Retinal pigment epithelial cell (primary cell): ENCODE results near the gene ADAR.

Experiments used
- DNase-seq: peaks from one replicate; pipeline ENCODE4 v3.0.0-alpha.2; 2010; ENCODE audit warnings: low read depth
- H3K4me3 ChIP-seq: 2 replicates; pipeline ENCODE4 v1.5.1; 2011; ENCODE audit warnings: mild to moderate bottlenecking, low read length, control low read depth, moderate library complexity
- TF ChIP-seq, protein P1 (sequence below): conservative IDR thresholded peaks from 2 replicates; pipeline ENCODE4 v1.5.1; 2011; ENCODE audit warnings: low read depth, low read length, control low read depth, inconsistent platforms

Gene ADAR

GRCh38 chr1:154591206-154591605 is 16.8 kb downstream of the ADAR start:
- TF ChIP-seq, protein P1, sequence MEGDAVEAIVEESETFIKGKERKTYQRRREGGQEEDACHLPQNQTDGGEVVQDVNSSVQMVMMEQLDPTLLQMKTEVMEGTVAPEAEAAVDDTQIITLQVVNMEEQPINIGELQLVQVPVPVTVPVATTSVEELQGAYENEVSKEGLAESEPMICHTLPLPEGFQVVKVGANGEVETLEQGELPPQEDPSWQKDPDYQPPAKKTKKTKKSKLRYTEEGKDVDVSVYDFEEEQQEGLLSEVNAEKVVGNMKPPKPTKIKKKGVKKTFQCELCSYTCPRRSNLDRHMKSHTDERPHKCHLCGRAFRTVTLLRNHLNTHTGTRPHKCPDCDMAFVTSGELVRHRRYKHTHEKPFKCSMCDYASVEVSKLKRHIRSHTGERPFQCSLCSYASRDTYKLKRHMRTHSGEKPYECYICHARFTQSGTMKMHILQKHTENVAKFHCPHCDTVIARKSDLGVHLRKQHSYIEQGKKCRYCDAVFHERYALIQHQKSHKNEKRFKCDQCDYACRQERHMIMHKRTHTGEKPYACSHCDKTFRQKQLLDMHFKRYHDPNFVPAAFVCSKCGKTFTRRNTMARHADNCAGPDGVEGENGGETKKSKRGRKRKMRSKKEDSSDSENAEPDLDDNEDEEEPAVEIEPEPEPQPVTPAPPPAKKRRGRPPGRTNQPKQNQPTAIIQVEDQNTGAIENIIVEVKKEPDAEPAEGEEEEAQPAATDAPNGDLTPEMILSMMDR, result no peak
- H3K4me3 ChIP-seq, result no peak overlapping the region
- no peak for DNase-seq

- TF ChIP-seq, protein P1, result no peak
- no peak for DNase-seq
Measured at GRCh38 chr1:154590756-154591155, 17.2 kb downstream of the ADAR start.

DNA sequence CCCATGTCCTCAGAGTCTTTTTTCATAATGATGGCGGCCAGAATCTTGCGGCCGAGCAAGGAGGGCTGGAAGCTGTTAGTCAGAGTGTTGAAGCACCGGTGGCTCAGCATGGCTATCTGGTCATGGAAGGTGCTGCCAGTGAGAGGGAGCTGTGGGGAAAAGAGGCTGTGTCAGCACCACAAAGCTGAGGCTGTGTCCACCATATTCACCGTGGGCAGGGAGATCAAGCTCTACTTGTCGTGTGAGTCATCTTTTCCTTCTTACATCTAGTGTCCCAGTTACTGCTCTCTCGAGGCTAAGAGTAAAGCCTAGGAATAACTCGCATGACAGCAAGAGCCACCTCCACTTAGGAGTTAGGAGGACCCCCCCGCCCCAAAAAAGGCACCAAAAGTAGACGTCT is 18.2 kb downstream of the ADAR start:
- H3K4me3 ChIP-seq, result no peak overlapping the region
- TF ChIP-seq, protein P1, result no peak
- DNase-seq, result no peak

More at GRCh38 chr1:154590756-154591155, 17.2 kb downstream of the ADAR start:
- no peak overlapping the region for H3K4me3 ChIP-seq

DNA sequence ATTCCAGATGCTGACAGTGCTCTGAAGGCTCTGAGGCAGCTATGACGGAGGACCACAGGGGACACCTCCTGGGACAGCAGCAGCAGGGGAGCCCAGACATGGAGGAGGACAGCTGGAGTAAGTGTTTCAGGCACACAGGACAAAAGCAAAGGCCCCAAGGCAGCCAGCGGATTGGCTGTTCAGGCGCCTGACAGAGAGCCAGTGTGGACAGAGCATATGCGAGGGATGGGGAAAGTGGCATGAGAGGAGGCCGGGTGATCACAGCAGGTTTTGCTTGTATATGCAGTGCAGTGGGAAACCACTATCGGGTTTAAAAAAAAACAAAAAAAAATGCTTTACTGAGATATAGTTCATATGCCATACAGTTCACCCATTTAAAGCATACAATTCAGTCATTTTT is 21.3 kb downstream of the ADAR start:
- no peak overlapping the region for H3K4me3 ChIP-seq
- TF ChIP-seq, protein P1, result no peak
- no peak for DNase-seq

DNA sequence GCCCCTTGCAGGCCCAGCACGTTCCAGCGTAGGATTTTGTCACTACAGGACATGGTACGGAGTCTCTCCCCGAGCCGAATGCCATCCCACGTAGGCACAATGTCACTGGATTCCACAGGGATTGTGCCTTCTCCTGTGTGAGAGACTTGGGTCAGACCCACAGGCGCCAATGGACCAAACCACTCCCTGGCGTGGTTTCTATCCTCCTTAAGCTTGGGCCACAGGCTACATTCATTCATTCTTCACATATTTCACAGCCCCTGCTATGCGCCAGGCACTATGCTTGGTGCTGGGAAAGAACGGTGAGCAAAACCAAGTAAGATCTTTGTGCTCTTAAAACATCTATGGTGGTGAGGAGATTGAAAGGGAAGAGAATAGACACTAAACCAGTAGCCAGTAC is 21.8 kb downstream of the ADAR start:
- TF ChIP-seq, protein P1, result no peak
- no peak overlapping the region for H3K4me3 ChIP-seq
- no peak for DNase-seq

DNA sequence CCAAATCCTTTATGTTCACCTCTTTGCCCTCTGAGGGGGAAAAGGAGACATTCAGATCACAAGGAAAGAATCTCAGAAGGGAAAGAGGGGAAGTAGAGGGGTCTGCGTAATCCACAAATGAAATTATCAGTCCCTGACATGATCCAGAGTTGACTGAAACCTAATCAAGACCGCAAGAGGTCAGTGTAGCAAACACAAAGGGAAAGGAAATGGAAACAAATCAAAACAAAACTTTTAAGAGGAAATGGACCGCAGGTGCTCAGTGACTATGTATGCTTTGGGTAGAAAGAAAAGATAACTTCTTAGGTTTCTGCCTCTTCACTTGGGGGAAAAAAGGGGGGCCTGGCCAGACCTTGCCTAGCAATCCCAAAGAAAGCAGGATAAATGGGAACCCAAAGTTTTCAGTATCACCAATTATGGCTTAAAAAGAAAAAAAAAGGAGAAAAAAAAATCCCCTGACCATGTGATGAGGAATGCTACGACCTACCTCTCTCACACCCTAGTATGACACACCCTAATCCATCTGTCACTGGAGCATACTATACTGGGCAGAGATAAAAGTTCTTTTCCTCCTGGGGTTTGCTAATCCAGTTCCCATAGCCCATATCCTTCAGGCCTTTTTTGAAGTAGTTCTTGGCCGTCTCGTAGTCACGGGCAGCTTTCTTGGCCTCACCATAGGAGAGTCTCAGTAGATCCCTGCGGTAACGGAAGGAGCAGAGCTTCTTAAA is 23.6 kb downstream of the ADAR start:
- DNase-seq, result no peak
- no peak overlapping the region for H3K4me3 ChIP-seq
- TF ChIP-seq, protein P1, result no peak

DNA sequence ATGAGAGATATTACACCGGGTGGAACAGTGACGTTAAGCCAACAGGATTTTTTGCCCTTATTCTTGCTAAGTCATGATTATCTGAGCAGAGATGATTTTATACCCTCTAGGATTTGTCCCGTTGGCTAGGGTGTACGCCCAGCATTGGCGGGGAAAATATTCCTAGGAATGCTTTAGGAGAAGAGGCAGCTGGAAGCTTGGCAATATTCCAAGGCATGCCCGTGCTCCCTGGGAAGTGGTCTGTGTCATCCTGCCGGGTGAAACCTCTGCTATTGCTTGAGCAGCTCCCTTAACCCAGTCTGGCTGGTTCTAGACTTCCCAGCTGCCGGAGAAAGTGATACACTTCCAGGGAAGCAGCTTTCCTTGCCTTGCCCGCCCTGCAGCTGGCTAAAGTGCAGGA is 24.2 kb downstream of the ADAR start:
- TF ChIP-seq, protein P1, result no peak
- no peak for DNase-seq
- no peak overlapping the region for H3K4me3 ChIP-seq
